ENCODE results near the gene SUGCT. TPM values are rescaled to one million over a fixed set of nuclear protein-coding genes. Genes with fewer than 3 reads are reported as not detected.
"Not testable (repeated sequence)": the region's sequence is repeated elsewhere in the genome, so short reads cannot be mapped to it uniquely, and the experiment has no call there.

The SUGCT gene
- total RNA-seq, 2 experiments from 2014 or later: 0.44 to 0.57 TPM

- H3K9me3 Mint-ChIP-seq: no peaks in the 10 kb centered on the region
- H3K4me3 Mint-ChIP-seq: no peak overlapping the region
- ATAC-seq (ENCODE audit: low read depth) (no peak), DNase-seq (no peak)
- H3K27ac Mint-ChIP-seq: no peak overlapping the region
- no peaks in the 10 kb centered on the region for H3K36me3 Mint-ChIP-seq
- no peaks in the 10 kb centered on the region for H3K27me3 Mint-ChIP-seq
- POLR2A ChIA-PET: no interaction called here
- no peaks in the 10 kb centered on the region for H3K4me1 Mint-ChIP-seq
Observed at GRCh38 chr7:40611095-40611871, 476.5 kb downstream of the SUGCT start.

GRCh38 chr7:40612298-40612697, 477.5 kb downstream of the SUGCT start:
- Mint-ChIP-seq H3K4me1 (no peaks in the 10 kb centered on the region), H3K9me3 (no peaks in the 10 kb centered on the region), H3K27me3 (no peaks in the 10 kb centered on the region), H3K4me3 (no peak overlapping the region), H3K36me3 (no peaks in the 10 kb centered on the region), H3K27ac (no peak overlapping the region)
- POLR2A ChIA-PET: no interaction called here
- no peak for DNase-seq
- ATAC-seq (ENCODE audit: low read depth): no peak

DNA sequence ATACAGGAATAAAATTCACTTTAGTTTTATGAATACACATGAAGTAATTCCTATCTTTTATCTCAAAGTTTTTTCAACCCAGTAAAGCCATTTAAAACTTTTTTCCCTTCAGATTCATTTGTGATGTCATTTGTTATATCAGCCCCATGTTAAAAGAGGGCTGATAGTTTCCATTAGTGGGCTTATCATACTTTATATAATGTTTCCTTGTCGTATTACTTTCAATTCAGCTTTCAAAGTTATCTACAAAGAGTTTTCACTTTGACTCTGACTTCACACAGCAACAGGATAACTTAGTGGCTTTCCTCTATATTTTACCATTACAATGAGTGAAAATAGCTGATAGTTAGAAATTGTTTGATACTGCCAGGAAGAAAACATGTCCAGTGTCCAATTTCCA, 484.8 kb downstream of the SUGCT start:
- H3K27ac Mint-ChIP-seq: no peak overlapping the region
- ATAC-seq (ENCODE audit: low read depth) (no peak), DNase-seq (no peak)
- H3K4me3 Mint-ChIP-seq: no peak overlapping the region
- H3K27me3 Mint-ChIP-seq: peaks cover 9% of the 10 kb centered on the region
- POLR2A ChIA-PET: no interaction called here
- H3K4me1 Mint-ChIP-seq: no peaks in the 10 kb centered on the region
- no peaks in the 10 kb centered on the region for H3K9me3 Mint-ChIP-seq
- no peaks in the 10 kb centered on the region for H3K36me3 Mint-ChIP-seq

GRCh38 chr7:40621592-40621998, 486.8 kb downstream of the SUGCT start:
- DNase-seq (no peak), ATAC-seq (ENCODE audit: low read depth) (no peak)
- Mint-ChIP-seq H3K27ac (no peak overlapping the region), H3K4me3 (no peak overlapping the region), H3K4me1 (no peaks in the 10 kb centered on the region), H3K9me3 (no peaks in the 10 kb centered on the region), H3K27me3 (peaks cover 14% of the 10 kb centered on the region), H3K36me3 (no peaks in the 10 kb centered on the region)
- POLR2A ChIA-PET: no interaction called here

DNA sequence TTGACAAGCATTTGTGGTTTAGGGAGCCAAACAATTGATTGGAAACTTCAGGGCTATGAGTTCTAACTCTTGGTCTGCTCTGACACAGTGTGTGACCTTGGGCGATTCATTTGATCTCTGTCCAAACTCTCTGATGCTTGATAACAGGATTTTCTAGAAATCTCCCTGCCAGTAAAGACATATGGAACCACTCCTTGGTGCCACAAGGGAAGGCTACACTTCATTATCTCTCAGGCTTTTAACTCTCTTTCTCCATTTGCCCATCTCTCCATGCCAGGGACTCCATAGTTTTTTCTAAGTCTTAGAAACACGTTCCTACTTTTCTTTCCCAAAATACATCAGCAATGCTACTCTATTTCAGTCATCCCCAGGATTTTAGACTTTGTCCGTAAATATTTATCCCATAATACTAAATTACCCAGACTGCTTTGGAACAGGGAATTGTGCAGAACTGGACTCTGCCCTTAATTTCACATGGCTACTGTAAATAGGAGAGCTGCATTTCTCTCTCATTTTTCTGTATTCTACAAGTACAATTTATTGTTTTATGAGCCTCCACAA, 488.2 kb downstream of the SUGCT start:
- H3K9me3 Mint-ChIP-seq: no peaks in the 10 kb centered on the region
- H3K36me3 Mint-ChIP-seq: no peaks in the 10 kb centered on the region
- DNase-seq (no peak), ATAC-seq (ENCODE audit: low read depth) (no peak)
- H3K4me1 Mint-ChIP-seq: no peaks in the 10 kb centered on the region
- H3K4me3 Mint-ChIP-seq: no peak overlapping the region
- H3K27ac Mint-ChIP-seq: no peak overlapping the region
- H3K27me3 Mint-ChIP-seq: peaks cover 14% of the 10 kb centered on the region
- POLR2A ChIA-PET: no interaction called here

GRCh38 chr7:40623863-40624262, 489.1 kb downstream of the SUGCT start:
- POLR2A ChIA-PET: no interaction called here
- no peaks in the 10 kb centered on the region for H3K36me3 Mint-ChIP-seq

GRCh38 chr7:40627361-40627760, 492.6 kb downstream of the SUGCT start:
- H3K36me3 Mint-ChIP-seq; ATAC-seq (ENCODE audit: low read depth); H3K9me3 Mint-ChIP-seq; H3K27ac Mint-ChIP-seq; POLR2A ChIA-PET; H3K27me3 Mint-ChIP-seq; DNase-seq; H3K4me1 Mint-ChIP-seq; H3K4me3 Mint-ChIP-seq: not testable (repeated sequence)

More at GRCh38 chr7:40623863-40624262, 489.1 kb downstream of the SUGCT start:
- Mint-ChIP-seq H3K27ac (no peak overlapping the region), H3K4me3 (no peak overlapping the region), H3K9me3 (no peaks in the 10 kb centered on the region), H3K4me1 (no peaks in the 10 kb centered on the region), H3K27me3 (peaks cover 14% of the 10 kb centered on the region)
- ATAC-seq (ENCODE audit: low read depth) (no peak), DNase-seq (no peak)

DNA sequence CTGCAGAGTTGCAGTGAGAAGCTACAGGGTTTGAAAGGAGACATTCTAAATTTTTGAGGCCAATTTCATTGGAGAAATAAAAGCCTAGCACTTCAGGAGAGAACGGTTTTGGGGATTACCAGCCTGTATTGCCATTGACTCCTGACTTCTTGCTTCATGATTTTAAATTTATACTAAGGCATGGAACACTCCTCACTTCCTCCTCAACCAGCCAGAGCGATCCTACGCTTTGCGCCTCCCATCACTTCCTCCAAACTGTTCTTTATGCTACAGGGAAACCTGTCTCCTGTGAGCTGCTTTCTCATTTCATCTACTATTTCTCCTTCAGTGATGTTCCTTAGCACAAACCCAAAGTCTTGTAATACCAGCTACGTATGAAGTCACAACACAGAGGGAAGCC, 495.1 kb downstream of the SUGCT start:
- Mint-ChIP-seq H3K27me3 (peaks cover 2% of the 10 kb centered on the region), H3K4me1 (no peaks in the 10 kb centered on the region), H3K27ac (no peak overlapping the region), H3K9me3 (no peaks in the 10 kb centered on the region), H3K36me3 (no peaks in the 10 kb centered on the region), H3K4me3 (no peak overlapping the region)
- ATAC-seq (ENCODE audit: low read depth): no peak
- POLR2A ChIA-PET: no interaction called here
- no peak for DNase-seq

GRCh38 chr7:40634118-40634517, 499.3 kb downstream of the SUGCT start:
- no peaks in the 10 kb centered on the region for H3K9me3 Mint-ChIP-seq
- no peak overlapping the region for H3K4me3 Mint-ChIP-seq
- H3K4me1 Mint-ChIP-seq: no peaks in the 10 kb centered on the region
- ATAC-seq (ENCODE audit: low read depth) (no peak), DNase-seq (no peak)
- POLR2A ChIA-PET: no interaction called here
- peaks cover 12% of the 10 kb centered on the region for H3K27me3 Mint-ChIP-seq
- H3K36me3 Mint-ChIP-seq: no peaks in the 10 kb centered on the region
- H3K27ac Mint-ChIP-seq: no peak overlapping the region

GRCh38 chr7:40638545-40639320, 503.9 kb downstream of the SUGCT start:
- Mint-ChIP-seq H3K36me3 (no peaks in the 10 kb centered on the region), H3K27ac (no peak overlapping the region), H3K27me3 (peaks cover 20% of the 10 kb centered on the region), H3K4me1 (peaks cover 4% of the 10 kb centered on the region), H3K4me3 (no peak overlapping the region), H3K9me3 (no peaks in the 10 kb centered on the region)
- no peak for ATAC-seq (ENCODE audit: low read depth)
- no peak for DNase-seq
- POLR2A ChIA-PET: no interaction called here

DNA sequence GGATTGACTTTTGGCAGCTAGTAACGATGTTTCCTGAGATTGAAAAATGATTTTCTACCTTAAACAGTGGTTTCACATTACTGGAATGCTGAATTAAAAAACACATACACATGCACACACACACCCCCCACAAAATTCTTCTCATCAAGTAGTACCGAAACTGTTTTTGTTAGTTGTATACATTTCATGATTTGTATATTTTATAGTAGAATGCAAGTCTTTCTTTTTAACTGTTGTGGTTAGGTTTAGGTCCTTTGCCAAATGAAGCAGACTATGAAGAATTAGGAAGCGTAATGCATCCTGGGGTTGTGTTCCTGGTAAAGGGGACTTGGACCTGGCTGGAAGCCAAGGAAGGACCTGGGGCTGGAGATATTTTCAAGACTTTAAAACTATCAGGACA, 505.8 kb downstream of the SUGCT start:
- peaks cover 20% of the 10 kb centered on the region for H3K27me3 Mint-ChIP-seq
- H3K27ac Mint-ChIP-seq: no peak overlapping the region
- H3K4me3 Mint-ChIP-seq: no peak overlapping the region
- no peaks in the 10 kb centered on the region for H3K36me3 Mint-ChIP-seq
- H3K9me3 Mint-ChIP-seq: no peaks in the 10 kb centered on the region
- ATAC-seq (ENCODE audit: low read depth) (no peak), DNase-seq (no peak)
- POLR2A ChIA-PET: no interaction called here
- peaks cover 17% of the 10 kb centered on the region for H3K4me1 Mint-ChIP-seq

DNA sequence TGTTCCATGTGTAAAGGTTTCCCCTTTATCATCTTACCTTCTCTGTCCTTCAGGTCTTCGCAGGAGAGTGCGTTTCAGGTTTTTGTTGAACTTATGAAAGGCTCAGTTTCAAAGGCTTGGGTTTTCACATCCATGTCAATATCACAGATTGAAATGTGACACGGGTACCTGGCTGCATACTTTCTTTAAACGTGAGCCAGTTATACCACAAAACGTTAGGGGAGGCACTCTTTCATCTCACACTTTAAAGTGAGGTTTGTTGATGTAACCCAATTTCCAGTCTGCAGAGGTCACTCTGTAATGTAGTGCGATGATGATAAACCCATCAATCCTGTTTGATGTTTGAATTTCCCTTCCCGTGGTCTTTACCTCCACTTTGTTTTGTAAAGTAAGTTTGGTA, 506.9 kb downstream of the SUGCT start:
- H3K27ac Mint-ChIP-seq: no peak overlapping the region
- H3K4me1 Mint-ChIP-seq: peaks cover 22% of the 10 kb centered on the region
- H3K9me3 Mint-ChIP-seq: no peaks in the 10 kb centered on the region
- peaks cover 1% of the 10 kb centered on the region for H3K36me3 Mint-ChIP-seq
- no peak for ATAC-seq (ENCODE audit: low read depth)
- peaks cover 19% of the 10 kb centered on the region for H3K27me3 Mint-ChIP-seq
- no peak overlapping the region for H3K4me3 Mint-ChIP-seq
- POLR2A ChIA-PET: no interaction called here
- no peak for DNase-seq

DNA sequence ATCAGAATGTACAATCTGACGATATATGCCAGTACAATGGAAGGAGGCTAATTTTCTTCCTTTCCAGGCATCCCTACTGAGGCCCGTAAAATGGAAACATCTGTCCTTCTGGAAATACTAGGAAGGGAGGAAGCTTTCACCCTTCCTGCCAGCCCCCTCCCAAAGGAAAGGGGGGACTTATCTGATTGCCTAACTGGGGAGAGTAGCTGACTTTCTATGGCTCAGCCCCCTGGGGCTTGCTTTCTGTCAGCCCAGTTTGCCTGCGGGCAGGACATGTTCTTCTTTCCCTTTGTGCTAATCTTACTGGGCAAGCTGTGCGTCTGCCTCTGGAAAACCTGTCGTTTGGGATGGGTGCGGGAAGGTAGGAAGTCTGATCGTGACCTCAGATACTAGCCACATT, 508.9 kb downstream of the SUGCT start:
- peaks cover 22% of the 10 kb centered on the region for H3K4me1 Mint-ChIP-seq
- H3K4me3 Mint-ChIP-seq: no peak overlapping the region
- peaks cover 9% of the 10 kb centered on the region for H3K27me3 Mint-ChIP-seq
- no peaks in the 10 kb centered on the region for H3K9me3 Mint-ChIP-seq
- POLR2A ChIA-PET: no interaction called here
- ATAC-seq (ENCODE audit: low read depth) (no peak), DNase-seq (no peak)
- no peak overlapping the region for H3K27ac Mint-ChIP-seq
- peaks cover 2% of the 10 kb centered on the region for H3K36me3 Mint-ChIP-seq

Measured in activated naive CD8-positive, alpha-beta T cell treated with anti-CD3 and anti-CD28 coated beads, Interleukin-2, amount 10 ng/mL, durations not matched to agents 7 days and 5 days (primary cell).